Endothelial cell (in vitro differentiated cells): ENCODE measurements around the gene HS3ST1. TPM values are rescaled to one million over a fixed set of nuclear protein-coding genes. Genes with fewer than 3 reads are reported as not detected.

ENCODE experiments used
- DNase-seq: peaks from one replicate; pipeline ENCODE4 v3.0.0; 2021; ENCODE audit warnings: low spot score
- H3K27ac Mint-ChIP-seq: one replicate; pipeline ENCODE4 v1.8.0; 2021; ENCODE audit warnings: mixed read lengths, inconsistent platforms; ENCODE audit not compliant: unreplicated experiment
- H3K27me3 Mint-ChIP-seq: one replicate; pipeline ENCODE4 v1.8.0; 2021; ENCODE audit warnings: mild to moderate bottlenecking, moderate library complexity, mixed read lengths, inconsistent platforms; ENCODE audit not compliant: unreplicated experiment
- H3K36me3 Mint-ChIP-seq: one replicate; pipeline ENCODE4 v1.8.0; 2021; ENCODE audit warnings: mild to moderate bottlenecking, low read depth, mixed read lengths, inconsistent platforms; ENCODE audit not compliant: unreplicated experiment
- H3K4me1 Mint-ChIP-seq: one replicate; pipeline ENCODE4 v1.8.0; 2021; ENCODE audit warnings: mild to moderate bottlenecking, mixed read lengths, inconsistent platforms; ENCODE audit not compliant: unreplicated experiment
- H3K4me3 Mint-ChIP-seq: one replicate; pipeline ENCODE4 v1.8.0; 2021; ENCODE audit warnings: mild to moderate bottlenecking, mixed read lengths, inconsistent platforms; ENCODE audit not compliant: unreplicated experiment
- H3K9me3 Mint-ChIP-seq: one replicate; pipeline ENCODE4 v1.8.0; 2021; ENCODE audit warnings: mixed read lengths, inconsistent platforms; ENCODE audit not compliant: unreplicated experiment
- CTCF ChIP-seq: fragments of 200-600 bp; sonication (generic); IDR thresholded peaks from one replicate; pipeline ENCODE4 v1.5.0; 2021; ENCODE audit warnings: antibody characterized with exemption; ENCODE audit not compliant: unreplicated experiment
- total RNA-seq: library from RNA; stranded (reverse); fragmentation: NEBNext Ultra II Directional; extraction: Animal tissue kit (Norgen Biotek cat#: 25700); gene quantifications from one replicate; pipeline ENCODE4 v1.2.1, GENCODE V29; 2021; ENCODE audit not compliant: unreplicated experiment

Gene HS3ST1
- total RNA-seq, 1 donor from 2014 or later: 0.44 TPM

GRCh38 chr4:11376571-11376970, 52.1 kb downstream of the HS3ST1 start:
- DNase-seq: no peak
- no peak overlapping the region for H3K4me3 Mint-ChIP-seq

DNA sequence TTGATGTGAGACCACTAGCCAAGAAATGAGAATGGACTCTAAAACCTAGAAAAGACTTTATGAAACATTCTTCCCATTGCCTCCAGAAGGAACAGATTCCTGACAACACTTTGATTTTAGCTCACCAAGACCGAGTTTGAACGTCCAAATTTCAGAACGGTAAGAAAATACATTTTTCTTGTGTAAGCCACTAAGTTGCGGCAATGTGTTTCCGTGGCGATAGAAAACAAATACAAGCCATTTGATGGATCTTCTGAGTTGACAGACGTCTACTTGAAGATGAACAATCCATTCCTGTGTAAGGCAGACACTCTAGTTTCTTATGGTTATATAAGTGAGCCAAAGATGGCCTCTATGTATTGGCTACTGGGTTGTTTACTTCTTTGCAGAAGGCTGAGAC, 52.5 kb downstream of the HS3ST1 start:
- Mint-ChIP-seq H3K27me3 (peaks cover 2% of the 10 kb centered on the region), H3K4me3 (no peak overlapping the region)

More at GRCh38 chr4:11376571-11376970, 52.1 kb downstream of the HS3ST1 start:
- Mint-ChIP-seq H3K27me3 (peaks cover 2% of the 10 kb centered on the region), H3K36me3 (no peaks in the 10 kb centered on the region), H3K27ac (no peak overlapping the region), H3K4me1 (no peaks in the 10 kb centered on the region), H3K9me3 (no peaks in the 10 kb centered on the region)
- no peak for TF ChIP-seq CTCF

DNA sequence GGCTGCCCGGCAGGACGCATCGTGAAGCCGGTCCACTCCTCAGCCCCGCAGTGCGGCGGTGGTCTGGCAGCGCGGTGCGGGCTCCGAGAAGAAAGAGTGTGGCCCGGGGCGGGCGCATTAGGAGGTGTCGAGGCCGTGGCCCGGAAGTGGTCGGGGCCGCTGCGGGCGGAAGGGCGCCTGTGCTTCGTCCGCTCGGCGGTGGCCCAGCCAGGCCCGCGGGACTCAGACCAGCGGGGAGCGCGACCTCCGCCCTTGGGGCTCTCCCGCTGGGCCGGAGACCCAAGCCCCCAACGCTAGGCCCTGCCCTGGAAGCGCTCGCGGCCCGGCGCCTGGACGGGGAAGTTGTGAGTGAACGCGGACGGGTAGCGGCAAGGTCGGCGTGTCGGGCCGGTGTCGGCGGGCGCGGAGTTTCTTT, 60.0 kb downstream of the HS3ST1 start:
- DNase-seq: no peak
- Mint-ChIP-seq H3K4me3 (no peak overlapping the region), H3K36me3 (no peaks in the 10 kb centered on the region), H3K27me3 (peaks cover 2% of the 10 kb centered on the region), H3K4me1 (no peaks in the 10 kb centered on the region), H3K9me3 (no peaks in the 10 kb centered on the region), H3K27ac (no peak overlapping the region)
- TF ChIP-seq CTCF: no peak

More for the DNA sequence above, 52.5 kb downstream of the HS3ST1 start:
- TF ChIP-seq CTCF: no peak
- no peak for DNase-seq
- no peaks in the 10 kb centered on the region for H3K4me1 Mint-ChIP-seq
- no peaks in the 10 kb centered on the region for H3K9me3 Mint-ChIP-seq
- H3K36me3 Mint-ChIP-seq: no peaks in the 10 kb centered on the region
- H3K27ac Mint-ChIP-seq: no peak overlapping the region

DNA sequence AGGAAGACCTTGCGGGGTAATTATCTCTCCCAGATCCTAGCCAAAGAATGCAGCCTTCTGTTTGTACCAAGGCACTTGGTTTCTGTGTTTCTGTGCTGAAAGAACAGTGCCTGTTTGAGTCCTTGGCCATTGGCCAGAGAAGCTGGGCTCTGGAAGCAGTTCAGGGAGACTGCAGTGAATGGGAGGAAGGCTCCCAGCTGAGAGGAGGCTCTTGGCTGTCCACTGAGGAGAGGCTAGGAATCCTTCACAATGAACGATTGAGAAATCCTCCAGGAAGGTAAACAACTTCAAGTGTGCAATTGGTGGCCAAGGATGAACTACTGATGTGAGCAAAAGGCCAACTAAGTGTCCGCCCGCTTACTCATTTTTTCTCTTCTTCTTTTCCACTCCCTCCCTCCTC, 61.3 kb downstream of the HS3ST1 start:
- H3K36me3 Mint-ChIP-seq: no peaks in the 10 kb centered on the region
- no peak for TF ChIP-seq CTCF
- no peak overlapping the region for H3K27ac Mint-ChIP-seq
- peaks cover 2% of the 10 kb centered on the region for H3K27me3 Mint-ChIP-seq
- DNase-seq: no peak
- no peaks in the 10 kb centered on the region for H3K4me1 Mint-ChIP-seq
- no peaks in the 10 kb centered on the region for H3K9me3 Mint-ChIP-seq
- no peak overlapping the region for H3K4me3 Mint-ChIP-seq

- no peak overlapping the region for H3K27ac Mint-ChIP-seq
- no peak for TF ChIP-seq CTCF
- H3K9me3 Mint-ChIP-seq: no peaks in the 10 kb centered on the region
- no peak for DNase-seq
- peaks cover 2% of the 10 kb centered on the region for H3K27me3 Mint-ChIP-seq
- H3K36me3 Mint-ChIP-seq: no peaks in the 10 kb centered on the region
- H3K4me3 Mint-ChIP-seq: no peak overlapping the region
- no peaks in the 10 kb centered on the region for H3K4me1 Mint-ChIP-seq
Measured at GRCh38 chr4:11366859-11367258, 61.8 kb downstream of the HS3ST1 start.
